ENCODE results near the gene SSR1. TPM values are rescaled to one million over a fixed set of nuclear protein-coding genes. Genes with fewer than 3 reads are reported as not detected.
"Not testable (repeated sequence)": the region's sequence is repeated elsewhere in the genome, so short reads cannot be mapped to it uniquely, and the experiment has no call there.

The SSR1 gene
- polyA plus RNA-seq, 1 donor from 2014 or later = 53.0 TPM

- Histone ChIP-seq H3K4me3 (ENCODE audit: low read length) (no peak overlapping the region), H3K79me2 (replicated peaks; ENCODE audit: insufficient read depth, low read length) (no peaks in the 10 kb centered on the region), H3K27me3 (ENCODE audit: insufficient read depth, low read depth, low read length) (no peaks in the 10 kb centered on the region), H3K4me2 (ENCODE audit: low read length) (no peak overlapping the region), H3F3A (ENCODE audit: insufficient read depth, low read length, poor library complexity, severe bottlenecking) (no peaks in the 10 kb centered on the region), H3K9me2 (ENCODE audit: insufficient read depth, low read length) (no peaks in the 10 kb centered on the region), H4K20me1 (ENCODE audit: insufficient read depth) (no peaks in the 10 kb centered on the region), H3K36me3 (ENCODE audit: insufficient read depth, low read length) (no peaks in the 10 kb centered on the region), H3K9ac (ENCODE audit: low read length) (no peak overlapping the region), H3K27ac (ENCODE audit: low read length) (no peak overlapping the region), H3K9me3 (ENCODE audit: low read length) (peaks cover 5% of the 10 kb centered on the region), H2AFZ (ENCODE audit: low read depth, low read length) (no peak overlapping the region)
- no peak for TF ChIP-seq POLR2AphosphoS5 (IDR thresholded peaks at IDR 0.05)
- no peak for TF ChIP-seq TAF1 (IDR thresholded peaks at IDR 0.05; ENCODE audit: low read depth)
- no peak for TF ChIP-seq MXI1 (conservative IDR thresholded peaks at IDR 0.05; ENCODE audit: poor library complexity, severe bottlenecking)
- no peak for TF ChIP-seq SMC3 (conservative IDR thresholded peaks at IDR 0.05; ENCODE audit: poor library complexity)
- no peak for TF ChIP-seq CTCF (IDR thresholded peaks at IDR 0.05; ENCODE audit: poor library complexity, severe bottlenecking)
- TF ChIP-seq EZH2 (IDR thresholded peaks at IDR 0.05; ENCODE audit: borderline replicate concordance, insufficient read depth, low read length, poor library complexity, severe bottlenecking) = no peak
- TF ChIP-seq REST (IDR thresholded peaks at IDR 0.05; ENCODE audit: borderline replicate concordance) = no peak
- TF ChIP-seq EP300 (conservative IDR thresholded peaks at IDR 0.05; ENCODE audit: poor library complexity, severe bottlenecking) = no peak
- TF ChIP-seq RAD21 (conservative IDR thresholded peaks at IDR 0.05) = no peak
Measured at GRCh38 chr6:7264041-7264440, 49.0 kb downstream of the SSR1 start.

GRCh38 chr6:7263519-7263805 lies 49.5 kb downstream of the SSR1 start:
- H4K20me1 ChIP-seq (ENCODE audit: insufficient read depth); H2AFZ ChIP-seq (ENCODE audit: low read depth, low read length); H3K9me3 ChIP-seq (ENCODE audit: low read length); H3K36me3 ChIP-seq (ENCODE audit: insufficient read depth, low read length); H3K27me3 ChIP-seq (ENCODE audit: insufficient read depth, low read depth, low read length); H3K4me3 ChIP-seq (ENCODE audit: low read length); H3K79me2 ChIP-seq (replicated peaks; ENCODE audit: insufficient read depth, low read length); H3K9ac ChIP-seq (ENCODE audit: low read length); H3K9me2 ChIP-seq (ENCODE audit: insufficient read depth, low read length); H3K27ac ChIP-seq (ENCODE audit: low read length); H3F3A ChIP-seq (ENCODE audit: insufficient read depth, low read length, poor library complexity, severe bottlenecking); H3K4me2 ChIP-seq (ENCODE audit: low read length): not testable (repeated sequence)

Data from neural cell (in vitro differentiated cells).